Body of pancreas (tissue), 4 donors: ENCODE data around the gene BACH2.

Experiments used
- CTCF ChIP-seq, 7 experiments: fragments of 450-650 bp in 4 of 7; fragments of 200-600 bp in 3 of 7; sonication (generic) in 3 of 7; IDR thresholded peaks; one replicate each; pipeline ENCODE4 v1.5.1; 2016 to 2019; ENCODE audit warnings: antibody characterized with exemption in 7 of 7
- POLR2A ChIP-seq, 3 donors: fragments of 450-650 bp; IDR thresholded peaks; one replicate each; pipeline ENCODE4 v1.6.1; 2016; ENCODE audit warnings: antibody characterized with exemption in 3 of 3, mild to moderate bottlenecking in 2 of 3

- TF ChIP-seq CTCF (IDR thresholded peaks at IDR 0.05) (no peak), POLR2A (IDR thresholded peaks at IDR 0.05) (no peak)
Observed at GRCh38 chr6:89989742-89990141, 306.9 kb downstream of the BACH2 start.
